Colon (tissue), 2 donors: ENCODE results near the gene ALX4.

Source experiments
- FAIRE-seq: peaks from 2 replicates; lab custom pipeline; 2012; peaks lifted over from hg19 to GRCh38; lab: Jason Lieb, UNC
- donor health status: control.
- donor health status: control.

The ALX4 gene

DNA sequence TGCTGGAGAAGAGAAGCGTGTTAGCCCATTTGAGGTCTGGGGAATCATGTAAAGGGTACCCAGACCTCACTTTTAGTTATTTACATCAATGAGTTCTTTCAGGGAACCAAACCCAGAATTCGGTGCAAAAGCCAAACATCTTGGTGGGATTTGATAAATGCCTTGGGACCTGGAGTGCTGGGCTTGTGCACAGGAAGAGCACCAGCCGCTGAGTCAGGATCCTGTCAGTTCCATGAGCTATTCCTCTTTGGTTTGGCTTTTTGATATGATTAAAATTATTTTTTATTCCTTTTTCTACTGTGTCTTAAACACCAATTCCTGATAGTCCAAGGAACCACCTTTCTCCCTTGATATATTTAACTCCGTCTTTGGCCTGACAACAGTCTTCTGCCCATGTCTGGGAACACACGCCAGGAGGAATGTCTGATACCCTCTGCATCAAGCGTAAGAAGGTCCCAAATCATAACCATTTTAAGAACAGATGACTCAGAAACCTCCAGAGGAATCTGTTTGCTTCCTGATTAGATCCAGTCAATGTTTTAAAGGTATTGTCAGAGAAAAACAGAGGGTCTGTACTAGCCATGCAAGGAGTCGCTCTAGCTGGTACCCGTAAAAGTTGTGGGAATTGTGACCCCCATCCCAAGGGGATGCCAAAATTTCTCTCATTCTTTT lies 65.2 kb downstream of the ALX4 start:
- no peak for FAIRE-seq

DNA sequence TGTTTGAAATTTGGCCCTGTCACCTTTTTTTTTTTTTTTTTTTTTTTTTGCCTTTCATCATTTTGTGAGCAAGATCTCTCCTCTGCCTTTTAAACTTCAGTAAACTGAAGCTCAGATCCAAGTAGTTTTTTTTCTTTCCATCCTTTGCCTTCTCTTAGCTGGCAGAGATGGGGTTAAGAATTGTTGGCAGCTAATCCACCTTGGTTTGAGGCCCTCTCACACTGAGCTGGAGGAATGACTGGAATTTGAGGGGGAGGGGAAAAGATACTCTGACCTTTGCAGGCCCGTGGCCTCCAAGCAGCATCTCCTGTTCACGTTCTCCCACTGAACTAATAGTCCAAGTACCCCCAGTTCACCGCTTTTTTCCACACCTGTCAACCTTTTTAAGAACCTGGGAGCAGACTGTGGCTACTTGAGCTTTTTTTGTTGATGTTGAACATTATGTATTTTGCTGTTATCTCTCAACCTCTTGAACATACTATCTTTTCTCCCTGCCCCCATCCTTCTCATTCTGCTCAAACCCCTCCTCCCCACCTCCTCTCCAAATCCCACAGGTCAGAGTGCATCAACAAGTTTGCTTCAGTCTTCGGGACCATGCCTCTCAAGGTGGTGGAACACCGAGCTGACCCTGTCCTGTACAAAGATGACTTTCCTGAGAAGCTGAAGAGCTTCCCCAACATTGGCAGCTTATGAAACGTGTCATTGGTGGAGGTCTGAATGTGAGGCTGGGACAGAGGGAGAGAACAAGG lies 66.2 kb downstream of the ALX4 start:
- no peak for FAIRE-seq

DNA sequence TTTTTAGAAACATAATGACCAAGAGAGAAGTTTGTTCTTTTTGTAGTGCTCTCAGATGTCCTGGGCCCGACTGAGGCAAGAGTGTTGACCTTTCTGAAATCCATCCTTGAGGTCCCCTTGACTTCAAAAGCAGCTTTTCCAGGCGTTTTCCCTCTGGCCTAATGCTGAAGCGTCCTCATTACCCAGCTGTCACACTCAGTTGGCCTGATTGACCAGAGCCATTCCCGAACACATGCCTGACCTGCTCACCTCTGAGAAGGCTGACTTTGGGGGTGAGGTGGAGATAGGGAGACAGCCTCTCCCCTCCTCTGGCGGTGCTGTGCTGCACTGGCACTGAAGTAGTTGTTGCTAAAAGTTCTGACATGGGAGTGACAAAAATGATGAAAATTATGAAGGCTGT lies 66.9 kb downstream of the ALX4 start:
- FAIRE-seq = no peak

DNA sequence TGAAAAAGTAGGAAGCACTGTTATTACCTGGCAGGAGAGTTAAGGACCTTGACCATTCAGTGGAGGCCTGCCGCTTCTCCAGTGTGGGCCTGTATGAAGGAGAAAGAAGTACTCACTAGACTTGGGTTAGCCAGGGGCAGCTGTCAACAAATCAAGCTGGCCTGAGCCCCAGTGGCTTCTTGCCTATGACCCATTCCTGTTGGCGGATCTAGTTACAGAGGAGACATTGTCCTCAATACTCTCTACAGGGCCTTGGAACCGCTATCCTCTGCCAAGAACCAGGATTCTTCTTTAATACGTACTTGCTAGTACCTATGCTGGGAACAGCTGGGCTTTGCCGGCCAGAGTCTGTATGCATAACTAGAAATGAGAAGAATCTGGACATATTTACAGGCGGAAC lies 68.1 kb downstream of the ALX4 start:
- FAIRE-seq = no peak

DNA sequence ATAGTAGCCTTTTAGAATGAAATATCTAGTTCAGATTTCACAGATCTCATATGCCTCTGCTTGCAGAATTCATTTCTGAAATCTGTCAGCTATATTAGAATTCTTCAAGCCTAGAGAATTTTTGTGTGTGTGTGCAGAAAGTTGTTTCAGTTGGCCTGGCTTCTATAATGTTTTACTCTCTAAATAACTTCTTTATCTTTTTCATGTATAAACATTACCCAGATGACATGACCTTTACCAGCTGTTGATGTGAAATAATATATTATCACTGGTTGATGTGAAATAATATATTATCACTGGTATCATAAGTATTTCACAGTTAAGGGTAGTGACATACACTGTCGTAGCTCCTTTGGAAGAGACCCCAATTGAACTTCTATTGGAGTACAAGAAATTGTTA lies 72.8 kb downstream of the ALX4 start:
- FAIRE-seq = no peak

DNA sequence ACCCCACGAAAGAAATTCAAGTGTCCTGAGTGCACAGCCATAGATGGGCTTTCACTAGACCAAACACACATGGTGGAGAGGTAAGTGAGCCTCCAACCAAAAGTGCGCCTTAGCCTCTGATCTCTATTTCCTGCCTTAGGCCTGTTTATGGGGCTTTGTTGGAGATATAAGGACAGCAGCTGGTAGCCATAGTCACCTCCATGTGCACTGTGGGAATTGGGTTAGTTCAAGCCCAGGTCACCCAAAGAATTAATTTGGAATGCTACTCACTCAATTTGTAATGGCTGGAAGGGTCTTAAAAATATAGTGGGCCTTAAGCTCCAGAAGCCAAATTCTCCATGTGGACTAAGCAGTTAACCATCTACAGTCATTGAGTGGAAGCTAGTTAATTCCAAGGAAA lies 73.6 kb downstream of the ALX4 start:
- no peak for FAIRE-seq

DNA sequence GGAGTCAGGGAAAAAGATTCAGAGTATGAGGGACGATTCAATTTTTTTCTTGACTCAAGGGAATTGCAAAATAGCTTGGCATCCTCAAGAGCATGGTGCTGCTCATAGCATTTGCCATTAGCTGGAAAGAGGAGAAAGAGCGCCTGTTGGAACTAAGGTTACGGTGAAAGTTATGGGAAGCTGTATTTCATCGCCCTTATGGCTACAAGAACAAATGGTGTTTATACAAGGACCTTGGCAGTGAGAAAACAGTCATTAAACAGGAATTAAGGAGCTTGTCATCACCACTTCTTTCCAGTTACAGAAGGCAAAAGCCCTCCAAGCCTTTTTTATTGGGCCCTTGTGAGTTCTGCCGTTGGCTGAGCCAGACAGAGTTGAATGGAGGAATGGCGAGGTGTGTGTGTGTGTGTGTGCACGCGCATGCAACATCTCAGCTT lies 74.2 kb downstream of the ALX4 start:
- no peak for FAIRE-seq

DNA sequence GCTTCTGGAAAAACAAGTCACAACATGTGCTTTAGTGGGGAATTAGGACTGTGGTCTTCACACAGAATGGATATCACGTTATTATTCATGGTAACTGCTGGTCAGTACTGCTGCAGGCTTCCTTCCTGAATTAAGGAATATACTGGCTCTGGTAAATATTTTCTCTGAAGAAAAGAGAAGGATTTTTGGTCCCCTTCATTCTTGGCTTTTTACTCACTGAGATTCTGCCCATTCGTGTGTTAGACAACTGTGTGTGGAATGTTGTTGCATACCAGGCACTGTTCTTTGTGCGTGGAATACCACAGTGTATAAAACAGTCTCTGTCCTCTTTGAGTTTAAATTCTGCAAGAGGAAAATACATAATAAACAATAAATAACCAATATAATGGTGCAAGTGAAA lies 80.3 kb downstream of the ALX4 start:
- FAIRE-seq = no peak

DNA sequence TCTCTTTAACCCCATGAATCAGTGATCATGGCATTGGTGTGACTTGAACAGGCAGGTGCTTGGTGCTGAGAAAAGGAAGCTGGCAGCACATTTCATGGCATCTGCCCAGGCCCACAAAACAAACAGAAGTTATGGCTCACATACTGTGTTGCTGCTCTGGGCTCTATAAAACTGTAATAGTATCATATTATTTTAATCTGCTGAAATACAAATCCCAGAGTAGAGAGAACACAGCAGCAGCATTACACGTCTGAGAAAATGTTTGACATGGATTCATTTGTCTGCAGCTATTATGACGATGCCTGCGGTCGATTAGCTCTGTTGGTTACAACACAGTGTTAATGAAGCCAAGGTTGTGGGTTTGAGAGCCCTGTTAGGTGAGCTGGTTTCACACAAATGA lies 80.8 kb downstream of the ALX4 start:
- no peak for FAIRE-seq

DNA sequence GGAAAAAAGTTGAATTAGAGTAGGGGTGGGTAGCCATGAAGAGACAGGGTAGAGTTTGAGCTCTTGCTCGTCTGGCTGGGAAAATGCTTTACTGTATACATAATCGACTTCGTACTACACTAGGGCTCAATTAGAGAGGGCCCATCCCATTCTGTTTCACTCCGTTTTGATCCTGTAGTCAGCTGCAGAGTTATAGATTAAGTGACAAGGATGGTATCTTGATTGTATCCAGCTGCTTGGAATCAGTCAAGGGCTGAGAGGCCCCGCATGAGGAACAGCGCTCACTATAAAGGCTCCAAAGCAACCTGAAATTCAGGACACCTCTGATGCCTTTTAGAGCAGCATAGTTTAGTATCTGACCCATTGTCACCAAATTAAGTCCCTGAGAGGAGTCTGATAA lies 81.6 kb downstream of the ALX4 start:
- FAIRE-seq = no peak

DNA sequence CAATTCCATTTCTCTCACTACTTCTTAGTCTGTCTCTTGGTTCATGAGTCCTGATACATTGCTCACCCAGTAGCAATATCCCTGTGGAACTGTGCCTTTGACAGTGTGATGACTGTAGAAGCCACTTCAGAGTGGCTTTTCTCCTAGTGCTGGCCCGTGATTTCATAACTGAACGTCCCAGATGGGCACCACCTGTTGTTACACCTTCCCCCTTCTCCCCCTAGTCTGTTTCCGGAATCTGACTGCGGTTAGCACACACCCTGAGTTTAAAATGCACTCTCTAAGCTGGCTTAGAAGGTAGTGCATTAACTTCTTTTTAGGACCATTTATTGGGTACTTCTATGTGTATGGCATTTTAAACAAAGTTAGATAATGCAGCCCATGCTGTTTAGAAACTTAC lies 83.0 kb downstream of the ALX4 start:
- FAIRE-seq = no peak

DNA sequence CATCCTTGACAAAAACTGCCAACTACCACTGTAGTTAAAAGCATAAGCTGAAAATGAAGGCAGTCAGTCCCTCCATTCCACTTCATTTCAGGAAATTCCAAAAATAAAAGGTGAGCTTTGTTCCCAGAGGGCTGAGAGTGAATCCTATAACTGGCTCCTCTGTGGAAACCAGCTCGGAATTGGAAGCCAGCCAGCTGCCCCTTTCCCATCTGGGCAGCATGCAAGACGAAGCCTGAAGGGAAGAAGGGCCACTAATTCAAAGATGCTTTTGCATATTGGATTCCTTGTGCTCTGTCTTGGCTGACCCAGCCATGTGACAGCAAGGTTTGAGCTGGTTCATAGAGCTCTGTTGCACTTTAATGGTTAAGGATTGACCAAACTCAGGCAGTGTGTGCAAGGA lies 83.4 kb downstream of the ALX4 start:
- no peak for FAIRE-seq

DNA sequence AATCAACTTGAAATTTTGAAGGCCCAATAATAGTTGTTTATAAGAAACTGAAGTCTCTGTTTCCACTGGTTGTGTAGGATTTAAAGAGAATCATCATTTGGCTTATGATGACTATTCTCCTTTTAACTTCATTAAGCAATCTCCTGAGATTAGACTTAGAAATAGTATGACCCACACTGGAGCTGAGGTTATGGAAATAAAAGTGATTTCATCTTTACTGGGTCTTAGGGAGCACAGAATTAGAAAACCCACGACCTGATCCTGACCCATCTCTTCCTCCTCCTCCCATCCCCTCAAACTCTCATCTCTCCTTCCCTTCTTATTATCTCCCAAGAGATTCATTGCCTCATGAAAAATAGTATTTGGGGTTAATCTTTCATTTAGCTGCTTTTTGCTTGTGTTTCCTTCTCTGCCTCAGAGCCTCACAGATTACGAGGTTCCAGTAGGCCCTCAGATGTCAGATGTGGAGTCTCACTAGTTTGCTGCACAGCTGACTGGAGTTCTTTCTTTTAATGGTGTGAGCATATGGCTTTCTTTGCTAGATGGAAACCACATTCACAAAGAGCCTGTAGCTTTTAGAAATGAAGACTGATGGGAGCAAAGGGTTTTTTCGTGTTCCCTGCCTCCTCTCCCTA lies 85.0 kb downstream of the ALX4 start:
- FAIRE-seq = no peak

DNA sequence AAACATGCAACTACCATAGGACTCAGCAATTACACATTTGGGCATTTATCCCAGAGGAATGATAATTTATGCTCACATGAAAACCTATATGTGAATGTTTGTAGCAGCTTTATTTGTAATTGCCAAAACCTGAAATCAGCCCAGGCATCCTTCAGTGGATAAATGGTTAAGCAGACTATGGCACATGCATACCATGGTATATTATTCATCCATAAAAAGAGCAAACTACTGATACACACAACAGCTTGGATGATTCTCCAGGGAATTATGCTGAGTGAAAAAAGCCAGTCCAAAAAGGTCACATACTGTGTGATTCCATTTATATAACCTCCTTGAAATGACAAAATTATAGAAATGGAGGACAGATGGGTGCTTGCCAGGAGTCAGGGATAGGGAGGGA lies 86.7 kb downstream of the ALX4 start:
- FAIRE-seq = no peak

DNA sequence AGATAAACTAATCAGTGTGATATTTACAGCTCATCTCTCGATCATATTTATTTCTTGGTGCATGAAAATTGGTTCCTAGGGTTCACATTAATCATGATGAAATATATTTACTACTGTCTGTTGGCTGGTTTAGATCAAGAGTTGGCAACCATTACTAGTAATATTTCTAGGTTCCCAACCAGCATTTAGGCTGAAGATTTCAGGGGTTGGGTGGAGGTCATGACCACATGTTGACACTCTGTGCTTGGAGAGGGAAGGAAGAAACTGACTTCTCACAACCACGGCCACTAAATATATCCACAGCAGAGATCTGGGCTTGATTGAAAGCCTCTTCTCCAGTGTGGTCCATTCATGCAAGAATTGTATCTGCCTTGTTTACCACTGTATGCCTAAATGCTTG lies 87.9 kb downstream of the ALX4 start:
- no peak for FAIRE-seq

DNA sequence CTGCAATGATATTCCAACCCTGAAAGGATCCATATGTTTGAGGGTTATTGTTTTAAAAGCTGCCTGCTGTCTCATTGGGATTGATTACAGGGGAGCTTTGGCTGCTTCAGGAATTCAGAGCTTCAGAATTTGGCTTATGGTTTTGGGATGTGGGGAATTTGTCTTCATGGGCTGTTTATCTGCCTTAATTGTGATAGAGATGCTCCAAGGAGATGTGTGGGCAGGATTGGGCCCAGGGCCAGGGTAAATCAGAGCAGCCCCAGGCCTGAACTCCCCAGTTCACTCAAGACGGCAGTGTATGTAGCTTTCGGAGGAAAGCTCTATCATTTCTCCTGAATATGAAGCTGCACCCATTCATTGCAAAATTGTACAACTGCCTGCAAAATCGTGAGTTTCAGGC lies 88.5 kb downstream of the ALX4 start:
- no peak for FAIRE-seq

DNA sequence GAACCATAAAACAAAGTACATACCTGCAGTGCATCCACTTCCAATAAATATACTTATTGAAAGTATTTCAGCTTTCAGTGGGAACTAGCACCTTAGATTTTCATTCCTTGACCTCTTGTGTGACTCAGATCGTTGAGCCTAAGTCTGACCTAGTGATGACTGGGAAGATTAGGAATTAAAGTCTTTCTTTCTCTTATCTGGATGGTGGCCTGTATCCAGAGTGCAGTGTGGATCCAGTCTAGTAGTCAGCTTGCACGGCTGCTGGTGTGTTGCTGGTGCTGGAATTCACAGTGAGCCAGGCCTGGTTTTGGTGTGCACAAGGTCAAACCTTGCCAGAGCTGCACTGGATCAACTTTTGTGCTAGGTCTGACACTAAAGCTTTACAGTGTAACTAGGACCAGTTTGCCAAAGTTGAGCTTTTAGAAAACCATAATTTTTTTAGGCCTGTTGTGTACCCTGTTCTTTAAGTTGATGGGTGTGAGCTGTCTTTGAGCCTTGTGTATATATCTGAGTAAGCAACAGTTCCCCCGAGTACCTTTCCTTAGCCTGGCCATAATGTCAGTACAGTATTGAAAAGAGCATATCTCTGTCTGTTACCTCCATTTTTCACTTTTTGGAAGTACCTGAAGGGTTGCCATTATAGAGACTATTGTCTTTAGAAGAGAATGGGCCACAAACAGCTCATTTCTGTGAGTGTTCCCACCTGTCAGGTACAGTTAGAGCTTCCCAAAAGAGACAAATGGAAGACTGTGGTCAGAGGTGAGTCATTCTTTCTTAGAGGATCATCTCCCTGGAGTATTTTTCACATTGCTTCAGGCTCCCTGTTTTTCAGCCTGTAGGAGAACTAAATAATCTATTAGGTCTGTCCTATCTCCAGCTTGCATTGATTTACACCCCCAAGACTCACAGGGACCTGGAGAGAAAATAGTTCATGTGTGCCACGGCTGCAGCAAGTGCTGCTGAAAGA lies 89.8 kb downstream of the ALX4 start:
- no peak for FAIRE-seq

DNA sequence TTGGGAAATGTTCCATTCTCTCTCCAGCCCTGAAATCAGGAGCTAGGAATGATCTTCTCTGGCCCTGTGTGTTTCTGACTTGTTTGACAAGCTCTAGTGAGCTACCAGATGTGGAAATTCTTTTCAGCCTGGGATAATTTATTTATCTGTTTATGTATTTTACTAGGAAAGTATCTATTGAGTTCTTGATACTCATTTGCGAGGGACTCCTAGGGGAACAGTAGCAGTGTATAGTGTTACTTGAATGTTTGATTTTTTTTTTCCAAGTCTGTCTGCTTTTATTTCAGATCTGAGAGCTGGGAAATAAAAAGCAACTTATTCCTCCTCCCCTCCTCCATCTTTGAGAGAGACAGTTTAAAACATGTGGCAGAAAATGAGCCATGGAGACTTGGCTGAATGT lies 92.5 kb downstream of the ALX4 start:
- FAIRE-seq = no peak

DNA sequence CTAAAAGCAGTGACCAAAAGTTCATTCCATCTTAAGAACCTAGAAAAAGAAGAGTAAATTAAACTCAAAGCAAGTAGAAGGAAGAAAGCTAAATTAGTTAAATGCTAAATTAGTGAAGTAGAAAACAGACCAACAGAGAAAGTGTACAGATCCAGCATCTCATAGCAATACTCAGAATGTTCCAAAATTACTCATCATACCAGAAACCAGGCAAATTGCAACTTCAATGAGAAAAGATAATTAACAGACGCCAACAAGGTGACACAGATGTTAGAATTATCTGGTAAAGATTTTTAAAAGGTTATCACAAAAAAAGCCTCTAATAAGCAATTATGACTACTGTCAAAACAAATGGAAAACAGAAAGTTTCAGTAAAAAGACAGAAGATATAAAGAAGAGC lies 96.8 kb downstream of the ALX4 start:
- FAIRE-seq = no peak

DNA sequence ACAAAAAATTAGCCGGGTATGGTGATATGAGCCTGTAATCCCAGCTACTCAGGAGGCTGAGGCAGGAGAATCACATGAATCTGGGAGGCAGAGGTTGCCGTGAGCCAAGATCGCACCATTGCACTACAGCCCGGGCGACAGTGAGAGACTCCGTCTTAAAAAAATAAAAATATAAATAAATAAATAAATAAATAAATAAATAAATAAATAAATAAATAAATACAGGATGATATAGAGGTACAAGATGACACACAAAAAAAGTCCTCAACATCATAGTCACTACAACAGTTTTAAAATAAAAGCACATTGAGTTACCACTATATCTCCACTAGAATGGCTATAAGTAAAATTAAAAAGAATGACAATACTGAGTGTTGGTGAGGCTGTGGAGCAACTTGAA lies 97.8 kb downstream of the ALX4 start:
- FAIRE-seq = no peak
